K562 (cell line): ENCODE data around the gene PDE5A. TPM values are rescaled to one million over a fixed set of nuclear protein-coding genes. Genes with fewer than 3 reads are reported as not detected.

Experiments
- ATAC-seq: fragments of 200-7000 bp; cut with Tn5 transposase; 3 replicates; pipeline ENCODE4 v1.9.1; 2020; ENCODE audit warnings: moderate library complexity
- BruUV-seq: library from RNA; stranded (reverse); fragments of 400-500 nt; replicated peaks from 2 replicates; lab custom pipeline; 2021; lab: Mats Ljungman, UMichigan
- CTCF ChIA-PET: fragments of 300-600 bp; formaldehyde crosslinking; extraction: SDS; loops from one replicate; lab custom pipeline; 2021; ENCODE audit warnings: low intra/inter-chr PET ratio; lab: Yijun Ruan, JAX
- POLR2A ChIA-PET: fragments of 300-600, 350-650 bp; sonication (Branson Sonifier 250); formaldehyde crosslinking; extraction: SDS; loops from one replicate; lab custom pipeline; 2021; ENCODE audit warnings: antibody characterized with exemption, inconsistent platforms; lab: Yijun Ruan, JAX
- DNase-seq, 4 experiments: peaks; one replicate each; pipeline versions ENCODE4 v3.0.0 to v3.0.0-alpha.2; 2011 to 2018; ENCODE audit warnings: low spot score in 3 of 4, mixed read lengths in 3 of 4; ENCODE audit errors: extremely low read depth in 1 of 4
- FAIRE-seq: peaks from 2 replicates; lab custom pipeline; 2011; peaks lifted over from hg19 to GRCh38; lab: Jason Lieb, UNC
- H2AFZ ChIP-seq: 2 replicates; pipeline ENCODE4 v1.6.0; 2011; ENCODE audit warnings: low read depth, low read length, control low read depth, inconsistent platforms
- H3K27ac ChIP-seq: fragments of 200-600 bp; 3 replicates; pipeline ENCODE4 v1.8.0; 2011; ENCODE audit warnings: low read depth, mild to moderate bottlenecking, control low read depth, inconsistent platforms, low read length, moderate library complexity, mixed read lengths; ENCODE audit errors: extremely low read depth
- H3K27me3 ChIP-seq, 2 experiments: fragments of 300-600 bp in 1 of 2; 2 replicates in 1 of 2; 3 replicates in 1 of 2; pipeline versions ENCODE4 v1.6.0 to v1.8.0; 2011; ENCODE audit warnings: inconsistent platforms in 2 of 2, low read length in 2 of 2, mild to moderate bottlenecking in 1 of 2, mixed read lengths in 1 of 2, moderate library complexity in 1 of 2; ENCODE audit not compliant: control insufficient read depth in 2 of 2, insufficient read depth in 2 of 2
- H3K36me3 ChIP-seq: fragments of 300-600 bp; 3 replicates; pipeline ENCODE4 v1.8.0; 2011; ENCODE audit warnings: mild to moderate bottlenecking, low read length, inconsistent platforms; ENCODE audit not compliant: control insufficient read depth, insufficient read depth
- H3K4me1 ChIP-seq, 2 experiments: fragments of 200-600 bp in 1 of 2; replicated peaks in 1 of 2; 2 replicates in 1 of 2; 3 replicates in 1 of 2; pipeline versions ENCODE4 v1.5.1 to v1.8.0; 2011; ENCODE audit warnings: inconsistent platforms in 2 of 2, low read length in 2 of 2, mild to moderate bottlenecking in 1 of 2, mixed read lengths in 1 of 2, moderate library complexity in 1 of 2; ENCODE audit not compliant: control insufficient read depth in 2 of 2, insufficient read depth in 2 of 2
- H3K4me2 ChIP-seq: 2 replicates; pipeline ENCODE4 v1.6.1; 2011; ENCODE audit warnings: low read length, control low read depth, inconsistent platforms, mixed read lengths; ENCODE audit not compliant: insufficient read depth
- H3K4me3 ChIP-seq: fragments of 200-600 bp; sonication (generic), shearing (Covaris generic); 2 replicates; pipeline ENCODE4 v1.5.1; 2016; ENCODE audit warnings: control low read depth, inconsistent platforms
- H3K79me2 ChIP-seq: fragments of 200-600 bp; 3 replicates; pipeline ENCODE4 v1.8.0; 2011; ENCODE audit warnings: low read length, inconsistent platforms; ENCODE audit not compliant: control insufficient read depth, insufficient read depth
- H3K9ac ChIP-seq, 2 experiments: 2 replicates each; pipeline versions ENCODE4 v1.6.0 to v1.6.1; 2011; ENCODE audit warnings: low read depth in 2 of 2, low read length in 2 of 2, control low read depth in 1 of 2, inconsistent platforms in 1 of 2, mild to moderate bottlenecking in 1 of 2, mixed read lengths in 1 of 2; ENCODE audit not compliant: insufficient read depth in 1 of 2
- H3K9me1 ChIP-seq: one replicate; pipeline ENCODE4 v1.6.0; 2011; ENCODE audit warnings: inconsistent platforms, mild to moderate bottlenecking, low read length, moderate library complexity; ENCODE audit not compliant: control insufficient read depth, insufficient read depth
- H3K9me3 ChIP-seq: replicated peaks from 2 replicates; pipeline ENCODE4 v1.5.1; 2011; ENCODE audit warnings: low read depth, low read length, inconsistent platforms; ENCODE audit not compliant: control insufficient read depth, insufficient read depth
- H4K20me1 ChIP-seq: replicated peaks from 2 replicates; pipeline ENCODE4 v1.6.1; 2011; ENCODE audit warnings: low read length, inconsistent platforms, mixed read lengths; ENCODE audit not compliant: control insufficient read depth, insufficient read depth
- ATF1 ChIP-seq, 2 experiments: fragments of 450-650 bp in 1 of 2; IDR thresholded peaks; 2 replicates each; pipeline ENCODE4 v1.6.1; 2016; ENCODE audit warnings: missing compliant biosample characterization in 1 of 2, missing genetic modification characterization in 1 of 2
- DPF2 ChIP-seq: fragments of 450-650 bp; IDR thresholded peaks from 2 replicates; pipeline ENCODE4 v1.6.1; 2016
- GATA2 ChIP-seq: sonication (generic); formaldehyde crosslinking; IDR thresholded peaks from 2 replicates; pipeline ENCODE4 v1.4.0; 2020; ENCODE audit warnings: mild to moderate bottlenecking, missing genetic modification reagents
- JUN ChIP-seq, 2 experiments: sonication (generic) in 1 of 2; formaldehyde crosslinking in 1 of 2; IDR thresholded peaks; 2 replicates each; pipeline versions ENCODE4 v1.6.1 to v1.8.0; 2012 to 2022; ENCODE audit warnings: borderline replicate concordance in 2 of 2, mild to moderate bottlenecking in 2 of 2, improper control_type of control experiment in 1 of 2, low read depth in 1 of 2, low read length in 1 of 2, missing genetic modification reagents in 1 of 2
- PTRF ChIP-seq: fragments of 450-650 bp; IDR thresholded peaks from 2 replicates; pipeline ENCODE4 v1.6.1; 2016; ENCODE audit warnings: mild to moderate bottlenecking, missing genetic modification characterization, missing compliant biosample characterization
- SNIP1 ChIP-seq: fragments of 450-650 bp; IDR thresholded peaks from 2 replicates; pipeline ENCODE4 v1.7.1; 2017; ENCODE audit warnings: low read depth, mild to moderate bottlenecking
- WGBS: fragments of 100-300 bp; shearing (Covaris generic); methylation state at CpG from one replicate; pipeline ENCODE4 v1.1.6; 2016; ENCODE audit warnings: low coverage, mixed read lengths; ENCODE audit not compliant: insufficient coverage; ENCODE audit errors: missing lambda C conversion rate; 5-methylcytosine and 5-hydroxymethylcytosine counted together
- in situ Hi-C: fragments of 300-500 bp; cut with MboI; formaldehyde crosslinking; loops from 4 replicates; pipeline ENCODE4 v1.15.0; 2018; ENCODE audit warnings: inconsistent platforms, mixed read lengths
- intact Hi-C: fragments of 100-400 bp; cut with micrococcal nuclease; formaldehyde crosslinking; loops from 2 replicates; pipeline ENCODE4 v1.14.2; 2022
- polyA plus RNA-seq, 8 experiments: library from polyadenylated mRNA; depleted of rRNA in 4 of 8; stranded (reverse) in 5 of 8; unstranded in 3 of 8; fragments of >200 nt; fragmentation: Nextera tagmentation in 2 of 8; fragmentation: Illumina TruSeq in 1 of 8; extraction: Ambion mirVana in 2 of 8; extraction: Trizol in 1 of 8; gene quantifications; 2 replicates each; pipeline versions ENCODE4 v1.2.1 to v1.2.3, GENCODE V29; 2011 to 2014; ENCODE audit warnings: inconsistent platforms in 1 of 8, missing spikeins in 1 of 8
- total RNA-seq, 7 experiments: library from RNA; depleted of rRNA in 6 of 7; stranded (reverse); fragments of >200 nt in 6 of 7; fragmentation: Illumina TruSeq in 2 of 7; extraction: Trizol in 2 of 7; gene quantifications; 2 replicates each; pipeline versions ENCODE4 v1.2.1 to v1.2.3, GENCODE V29; 2011 to 2021; ENCODE audit warnings: low replicate concordance in 1 of 7
- TF ChIP-seq, protein P1 (sequence below), 2 experiments: fragments of 450-650 bp in 1 of 2; sonication (generic) in 1 of 2; formaldehyde crosslinking in 1 of 2; IDR thresholded peaks; 2 replicates each; pipeline versions ENCODE4 v1.7.1 to v1.9.0; 2016 to 2022; ENCODE audit warnings: inconsistent platforms in 1 of 2, mild to moderate bottlenecking in 1 of 2, missing genetic modification reagents in 1 of 2

PDE5A gene
- total and polyA plus RNA-seq, 9 of the 15 experiments (the other 6 are each of a cell fraction or from before 2014, with no cell fraction given), result 0.07 to 1.9 (median 0.29) TPM

GRCh38 chr4:119550857-119551532, 77.6 kb downstream of the PDE5A start:
- H3K9me3 ChIP-seq, result no peaks in the 10 kb centered on the region
- no peak overlapping the region for H3K27ac ChIP-seq
- ChIA-PET CTCF (no interaction called here), POLR2A (no interaction called here)
- no TSS peak for BruUV-seq
- H3K9me1 ChIP-seq, result no peaks in the 10 kb centered on the region
- H3K9ac ChIP-seq, result no peak overlapping the region
- no peaks in the 10 kb centered on the region for H3K4me1 ChIP-seq
- DNase-seq, result no peak
- FAIRE-seq, result no peak
- in situ Hi-C loops, result no loop called here
- 22% methylated on average over 2 of the region's 2 CpGs for WGBS
- H3K36me3 ChIP-seq, result no peaks in the 10 kb centered on the region
- no peak overlapping the region for H3K4me2 ChIP-seq
- no peak overlapping the region for H2AFZ ChIP-seq
- intact Hi-C loops, result loop anchor here (10.0 kb wide), 1 partner anchor 566 kb away; no protein-coding TSS in a partner anchor
- H3K27me3 ChIP-seq, result no peaks in the 10 kb centered on the region
- H3K79me2 ChIP-seq, result no peaks in the 10 kb centered on the region
- TF ChIP-seq GATA2 (CRISPR knock-in tag), result no peak
- TF ChIP-seq JUN (IDR thresholded peaks at IDR 0.05; ENCODE audit: borderline replicate concordance, low read depth, low read length), result no peak
- no peak for TF ChIP-seq JUN (CRISPR knock-in tag; IDR thresholded peaks at IDR 0.05; ENCODE audit: borderline replicate concordance)
- no peak for TF ChIP-seq DPF2
- TF ChIP-seq SNIP1, result no peak
- TF ChIP-seq ATF1 (CRISPR knock-in tag; IDR thresholded peaks at IDR 0.05), result no peak
- TF ChIP-seq ATF1 (tag; IDR thresholded peaks at IDR 0.05), result no peak
- no peak for TF ChIP-seq PTRF
- TF ChIP-seq, protein P1, sequence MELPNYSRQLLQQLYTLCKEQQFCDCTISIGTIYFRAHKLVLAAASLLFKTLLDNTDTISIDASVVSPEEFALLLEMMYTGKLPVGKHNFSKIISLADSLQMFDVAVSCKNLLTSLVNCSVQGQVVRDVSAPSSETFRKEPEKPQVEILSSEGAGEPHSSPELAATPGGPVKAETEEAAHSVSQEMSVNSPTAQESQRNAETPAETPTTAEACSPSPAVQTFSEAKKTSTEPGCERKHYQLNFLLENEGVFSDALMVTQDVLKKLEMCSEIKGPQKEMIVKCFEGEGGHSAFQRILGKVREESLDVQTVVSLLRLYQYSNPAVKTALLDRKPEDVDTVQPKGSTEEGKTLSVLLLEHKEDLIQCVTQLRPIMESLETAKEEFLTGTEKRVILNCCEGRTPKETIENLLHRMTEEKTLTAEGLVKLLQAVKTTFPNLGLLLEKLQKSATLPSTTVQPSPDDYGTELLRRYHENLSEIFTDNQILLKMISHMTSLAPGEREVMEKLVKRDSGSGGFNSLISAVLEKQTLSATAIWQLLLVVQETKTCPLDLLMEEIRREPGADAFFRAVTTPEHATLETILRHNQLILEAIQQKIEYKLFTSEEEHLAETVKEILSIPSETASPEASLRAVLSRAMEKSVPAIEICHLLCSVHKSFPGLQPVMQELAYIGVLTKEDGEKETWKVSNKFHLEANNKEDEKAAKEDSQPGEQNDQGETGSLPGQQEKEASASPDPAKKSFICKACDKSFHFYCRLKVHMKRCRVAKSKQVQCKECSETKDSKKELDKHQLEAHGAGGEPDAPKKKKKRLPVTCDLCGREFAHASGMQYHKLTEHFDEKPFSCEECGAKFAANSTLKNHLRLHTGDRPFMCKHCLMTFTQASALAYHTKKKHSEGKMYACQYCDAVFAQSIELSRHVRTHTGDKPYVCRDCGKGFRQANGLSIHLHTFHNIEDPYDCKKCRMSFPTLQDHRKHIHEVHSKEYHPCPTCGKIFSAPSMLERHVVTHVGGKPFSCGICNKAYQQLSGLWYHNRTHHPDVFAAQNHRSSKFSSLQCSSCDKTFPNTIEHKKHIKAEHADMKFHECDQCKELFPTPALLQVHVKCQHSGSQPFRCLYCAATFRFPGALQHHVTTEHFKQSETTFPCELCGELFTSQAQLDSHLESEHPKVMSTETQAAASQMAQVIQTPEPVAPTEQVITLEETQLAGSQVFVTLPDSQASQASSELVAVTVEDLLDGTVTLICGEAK (IDR thresholded peaks at IDR 0.05), result no peak
- TF ChIP-seq, protein P1 (CRISPR knock-in tag; IDR thresholded peaks at IDR 0.05), result no peak
- H3K4me3 ChIP-seq, result no peak overlapping the region
- no peaks in the 10 kb centered on the region for H4K20me1 ChIP-seq
- ATAC-seq, result no peak
